Transverse colon (tissue), 4 donors: ENCODE data around the gene CABP4. TPM values are rescaled to one million over a fixed set of nuclear protein-coding genes. Genes with fewer than 3 reads are reported as not detected.

Experiments
- DNase-seq: peaks from one replicate; pipeline ENCODE4 v3.0.0-alpha.2; 2019
- H3K27ac ChIP-seq, 4 donors: fragments of 200-600 bp; sonication (generic); 2 replicates each; pipeline ENCODE4 v1.5.1; 2016 to 2018; ENCODE audit warnings: inconsistent platforms in 4 of 4
- H3K27me3 ChIP-seq: fragments of 200-600 bp; sonication (generic); 2 replicates; pipeline ENCODE4 v1.5.1; 2017; ENCODE audit warnings: inconsistent platforms
- H3K36me3 ChIP-seq, 4 donors: fragments of 200-600 bp; sonication (generic); 2 replicates each; pipeline ENCODE4 v1.5.1; 2017 to 2019; ENCODE audit warnings: inconsistent platforms in 4 of 4
- H3K4me1 ChIP-seq, 4 donors: fragments of 200-600 bp; sonication (generic); 2 replicates each; pipeline ENCODE4 v1.5.1; 2017 to 2020; ENCODE audit warnings: inconsistent platforms in 4 of 4
- H3K4me3 ChIP-seq, 4 donors: fragments of 200-600 bp; sonication (generic); 1 replicate in 1 of 4; 2 replicates in 3 of 4; pipeline versions ENCODE4 v1.5.1 to v1.6.1; 2017 to 2019; ENCODE audit warnings: inconsistent platforms in 4 of 4
- H3K9me3 ChIP-seq, 2 donors: fragments of 200-600 bp; sonication (generic); 2 replicates each; pipeline ENCODE4 v1.5.1; 2017 to 2019; ENCODE audit warnings: inconsistent platforms in 2 of 2
- CTCF ChIP-seq, 5 experiments: fragments of 200-600 bp in 3 of 5; fragments of 450-650 bp in 2 of 5; sonication (generic) in 3 of 5; IDR thresholded peaks; 1 replicate in 2 of 5; 2 replicates in 3 of 5; pipeline ENCODE4 v1.5.1; 2016 to 2017; ENCODE audit warnings: antibody characterized with exemption in 5 of 5, inconsistent platforms in 3 of 5, mild to moderate bottlenecking in 2 of 5, moderate library complexity in 1 of 5
- EP300 ChIP-seq: sonication (generic); formaldehyde crosslinking; IDR thresholded peaks from one replicate; pipeline ENCODE4 v1.6.1; 2017; ENCODE audit warnings: antibody characterized with exemption, low read depth
- POLR2A ChIP-seq: fragments of 450-650 bp; IDR thresholded peaks from one replicate; pipeline ENCODE4 v1.6.1; 2016; ENCODE audit warnings: antibody characterized with exemption, mild to moderate bottlenecking, moderate library complexity
- POLR2AphosphoS5 ChIP-seq, 3 donors: sonication (generic); formaldehyde crosslinking; IDR thresholded peaks; one replicate each; pipeline ENCODE4 v1.6.1; 2016; ENCODE audit warnings: antibody characterized with exemption in 3 of 3
- whole genome bisulfite sequencing, 2 donors: methylation state at CpG; one replicate each; pipeline ENCODE4 v1.1.5; 2018; ENCODE audit warnings: low coverage in 1 of 2; 5-methylcytosine and 5-hydroxymethylcytosine counted together
- in situ Hi-C, 4 donors: fragments of 200-750 bp; cut with MboI; loops; one replicate each; pipeline versions ENCODE4 v1.15.0 to v1.15.1; 2017; ENCODE audit warnings: low sequenced_read_pairs in 3 of 4, low pct_ligation_motif_present in 1 of 4, low pct_unique_long_range_greater_than_20kb in 1 of 4
- intact Hi-C: fragments of 100-400 bp; cut with DNase I; formaldehyde crosslinking; loops from one replicate; pipeline ENCODE4 v1.15.1; 2023; ENCODE audit warnings: low total_unique reads
- total RNA-seq, 4 donors: library from RNA; depleted of rRNA; stranded (reverse); fragments of >200 nt; gene quantifications; one replicate each; pipeline ENCODE4 v1.1.0, GENCODE V29; 2016

The CABP4 gene
- total RNA-seq, 4 donors from 2014 or later = 1.2 to 2.2 TPM; not detected in 2

- WGBS, 2 donors = 93 to 95% methylated on average over 5 to 9 of the region's 9 CpGs
- Histone ChIP-seq H3K9me3 (no peaks in the 10 kb centered on the region), H3K27ac (no peak overlapping the region), H3K27me3 (no peaks in the 10 kb centered on the region), H3K4me3 (no peak overlapping the region), H3K36me3 (no peaks in the 10 kb centered on the region), H3K4me1 (peaks cover 13 to 28% (median 18%) of the 10 kb centered on the region in 4 donors)
- in situ Hi-C loops (no loop called here), intact Hi-C loops (no loop called here)
- TF ChIP-seq EP300 (no peak), POLR2AphosphoS5 (IDR thresholded peaks at IDR 0.05) (no peak), POLR2A (no peak), CTCF (IDR thresholded peaks at IDR 0.05) (no peak)
- no peak for DNase-seq
These were observed 45.9 kb downstream of the CABP4 start for GRCh38 chr11:67500831-67501715.

GRCh38 chr11:67501854-67502253, 46.7 kb downstream of the CABP4 start:
- TF ChIP-seq POLR2AphosphoS5 (IDR thresholded peaks at IDR 0.05) (no peak), CTCF (IDR thresholded peaks at IDR 0.05) (no peak), EP300 (no peak), POLR2A (no peak)
- WGBS, 2 donors = 97% methylated on average over 17 of the region's 18 CpGs; no CpG with 5 or more reads in 1 of the 2 donors
- H3K4me3 ChIP-seq = no peak overlapping the region
- no peaks in the 10 kb centered on the region for H3K36me3 ChIP-seq
- intact Hi-C loops = no loop called here
- no peaks in the 10 kb centered on the region for H3K9me3 ChIP-seq
- in situ Hi-C loops = no loop called here
- no peak for DNase-seq
- H3K4me1 ChIP-seq = peaks cover 20 to 36% (median 26%) of the 10 kb centered on the region in 4 donors
- H3K27me3 ChIP-seq = no peaks in the 10 kb centered on the region
- no peak overlapping the region for H3K27ac ChIP-seq

GRCh38 chr11:67502328-67502979, 47.3 kb downstream of the CABP4 start:
- intact Hi-C loops = no loop called here
- H3K4me3 ChIP-seq = no peak overlapping the region
- WGBS, 2 donors = 97% methylated on average over 17 of the region's 18 CpGs; no CpG with 5 or more reads in 1 of the 2 donors
- H3K4me1 ChIP-seq = peaks cover 26 to 42% (median 32%) of the 10 kb centered on the region in 4 donors
- H3K27me3 ChIP-seq = no peaks in the 10 kb centered on the region
- in situ Hi-C loops = no loop called here
- H3K9me3 ChIP-seq = no peaks in the 10 kb centered on the region
- TF ChIP-seq CTCF (IDR thresholded peaks at IDR 0.05) (no peak), POLR2AphosphoS5 (IDR thresholded peaks at IDR 0.05) (no peak), EP300 (no peak), POLR2A (no peak)
- no peak for DNase-seq
- no peak overlapping the region for H3K27ac ChIP-seq
- H3K36me3 ChIP-seq = no peaks in the 10 kb centered on the region
